Measurements from ENCODE around the gene CSRP2.

The CSRP2 gene

DNA sequence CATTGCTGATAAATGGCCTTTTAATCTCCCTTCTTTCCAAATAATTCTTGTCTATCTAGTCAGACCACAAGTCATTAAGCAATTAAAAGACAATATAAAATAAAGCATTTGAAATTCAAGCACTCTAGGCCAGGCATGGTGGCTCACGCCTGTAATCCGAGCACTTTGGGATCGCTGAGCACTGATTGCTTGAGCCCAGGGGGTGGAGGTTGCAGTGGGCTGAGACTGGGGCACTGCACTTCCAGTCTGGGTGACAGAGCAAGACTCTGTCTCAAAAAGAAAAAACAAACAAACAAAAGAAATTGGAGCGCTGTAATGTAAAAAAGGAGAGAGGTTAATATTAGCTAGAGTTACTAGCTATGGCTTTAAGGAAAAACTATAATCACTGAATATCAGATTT is 30.5 kb upstream of the CSRP2 start:
- ChIA-PET POLR2A (ENCODE audit: low non-redundant PET) (no interaction called here), CTCF (interaction anchor here (0.6 kb wide), 1 partner anchor 115 kb away, joined by 4 read pairs; no protein-coding TSS in a partner anchor)
- no peak overlapping the region for H3K27ac ChIP-seq
- no peak for TF ChIP-seq CTCF (conservative IDR thresholded peaks at IDR 0.05; ENCODE audit: low read depth)
- DNase-seq (ENCODE audit: low spot score), result no peak

DNA sequence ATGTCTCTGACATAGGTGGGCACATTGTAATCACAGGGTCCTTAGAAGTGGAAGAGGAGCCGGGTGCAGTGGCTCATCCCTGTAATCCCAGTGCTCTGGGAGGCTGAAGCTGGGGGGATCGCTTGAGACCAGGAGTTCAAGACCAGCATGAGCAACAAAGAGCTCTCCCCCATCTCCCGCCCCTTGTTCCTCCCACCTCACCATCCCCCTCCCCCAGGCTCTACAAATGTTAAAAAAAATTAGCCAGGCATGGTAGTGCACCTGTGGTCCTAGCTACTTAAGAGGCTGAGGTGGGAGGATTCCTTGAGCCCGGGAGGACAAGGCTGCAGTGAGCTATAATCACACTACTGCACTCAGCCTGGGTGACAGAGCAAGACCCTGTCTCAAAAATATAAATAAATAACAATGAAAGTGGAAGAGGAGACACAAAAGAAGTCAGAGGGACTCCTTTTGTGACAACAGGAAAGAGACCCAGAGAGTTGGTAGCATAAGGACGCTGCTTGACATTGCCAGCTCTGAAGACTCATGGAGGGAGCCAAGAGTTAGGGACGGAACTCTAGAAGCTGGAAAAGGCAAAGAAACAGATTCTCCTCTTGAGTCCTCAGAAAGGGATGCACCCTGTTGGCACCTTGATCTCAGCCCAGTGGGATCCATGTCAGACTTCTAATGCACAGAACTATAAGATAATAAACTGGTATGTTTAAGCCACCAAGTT is 29.6 kb upstream of the CSRP2 start:
- TF ChIP-seq CTCF (conservative IDR thresholded peaks at IDR 0.05; ENCODE audit: low read depth), result no peak
- no peak overlapping the region for H3K27ac ChIP-seq
- POLR2A ChIA-PET (ENCODE audit: low non-redundant PET), result no interaction called here
- CTCF ChIA-PET, result interaction anchor here (0.6 kb wide), 1 partner anchor 114 kb away, joined by 4 read pairs; no protein-coding TSS in a partner anchor
- DNase-seq (ENCODE audit: low spot score), result no peak

DNA sequence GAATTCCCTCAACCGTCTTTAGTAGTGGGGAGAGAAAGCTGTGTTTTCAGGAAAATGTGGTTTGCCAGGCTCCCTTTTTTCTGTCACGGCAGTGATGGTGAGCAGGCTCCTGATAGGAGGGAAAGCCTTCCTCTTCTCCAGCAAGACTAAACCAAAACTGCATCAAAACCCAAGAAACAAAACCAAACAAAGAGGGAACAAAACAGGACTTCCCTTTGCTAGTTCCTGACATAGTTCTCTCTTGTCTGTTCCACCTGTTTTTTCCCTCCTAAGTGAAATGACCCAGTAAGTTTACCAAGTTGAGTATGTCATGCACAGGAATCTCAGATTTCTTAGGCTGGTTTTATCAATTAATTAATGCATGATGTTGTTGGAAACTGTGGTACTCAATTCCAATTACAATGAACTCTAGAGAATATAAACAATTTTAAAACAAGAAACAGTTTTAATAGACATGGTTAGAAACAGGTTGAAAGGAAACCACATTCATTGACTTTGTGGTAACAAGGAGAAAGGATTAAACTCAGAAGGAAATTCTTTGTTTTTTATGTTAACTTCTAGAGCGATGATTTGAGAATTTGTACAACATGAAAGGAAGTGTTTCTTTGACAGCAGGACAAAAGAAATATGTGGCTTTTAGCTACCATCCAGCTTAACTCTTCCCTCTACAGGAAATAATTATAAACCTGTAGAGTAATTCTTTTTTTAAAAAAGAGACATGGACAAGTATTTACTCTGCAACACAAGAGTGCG is 23.0 kb upstream of the CSRP2 start:
- CTCF ChIA-PET, result no interaction called here

DNA sequence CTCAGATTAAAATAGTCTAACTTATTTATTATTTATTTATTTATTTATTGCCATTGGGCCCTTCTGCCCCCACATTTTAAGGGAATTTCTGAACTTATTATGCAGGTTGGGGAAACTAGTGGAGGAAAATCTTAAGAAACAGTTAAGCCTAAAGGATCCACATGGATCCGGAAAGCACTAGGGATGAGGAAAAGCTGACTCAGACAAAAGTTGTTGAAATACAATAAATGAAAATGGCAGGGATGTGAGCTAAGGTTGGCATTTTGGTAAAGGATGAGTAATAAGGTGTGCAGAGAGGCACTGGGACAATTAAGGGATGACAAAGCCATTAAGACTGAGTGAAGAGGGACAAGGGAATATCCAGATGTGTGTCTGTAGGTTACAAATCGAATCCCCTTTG is 20.7 kb upstream of the CSRP2 start:
- ChIA-PET POLR2A (ENCODE audit: low non-redundant PET) (no interaction called here), CTCF (no interaction called here)
- TF ChIP-seq CTCF (conservative IDR thresholded peaks at IDR 0.05; ENCODE audit: low read depth), result no peak
- H3K27ac ChIP-seq, result no peak overlapping the region
- no peak for DNase-seq (ENCODE audit: low spot score)

More for the DNA sequence above, 23.0 kb upstream of the CSRP2 start:
- no peak overlapping the region for H3K27ac ChIP-seq
- DNase-seq (ENCODE audit: low spot score), result no peak
- TF ChIP-seq CTCF (conservative IDR thresholded peaks at IDR 0.05; ENCODE audit: low read depth), result no peak
- POLR2A ChIA-PET (ENCODE audit: low non-redundant PET), result no interaction called here

DNA sequence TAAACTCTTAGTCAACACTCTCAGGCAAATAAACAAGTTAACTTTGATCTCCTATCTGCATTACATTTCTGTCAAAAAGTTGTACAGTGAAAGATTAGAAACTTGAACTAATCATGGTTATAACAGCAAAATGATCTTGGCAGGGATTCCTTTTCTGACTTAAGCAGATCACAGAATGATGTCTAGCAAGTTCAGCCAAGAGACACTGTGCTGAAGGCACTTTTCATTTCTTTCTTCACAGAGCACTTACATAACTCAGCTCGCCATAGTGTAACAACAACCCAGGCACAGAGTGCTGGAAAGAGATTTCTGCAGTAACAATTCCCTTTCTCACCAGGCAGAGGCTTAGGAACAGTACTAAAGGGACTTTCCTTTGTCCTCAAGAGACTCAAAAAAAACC is 19.6 kb upstream of the CSRP2 start:
- ChIA-PET POLR2A (ENCODE audit: low non-redundant PET) (no interaction called here), CTCF (no interaction called here)
- no peak for DNase-seq (ENCODE audit: low spot score)

GRCh38 chr12:76896274-76896673 is 17.5 kb upstream of the CSRP2 start:
- DNase-seq (ENCODE audit: low spot score), result no peak
- TF ChIP-seq CTCF (conservative IDR thresholded peaks at IDR 0.05; ENCODE audit: low read depth), result no peak
- POLR2A ChIA-PET (ENCODE audit: low non-redundant PET), result no interaction called here
- CTCF ChIA-PET, result no interaction called here
- no peak overlapping the region for H3K27ac ChIP-seq

More for the DNA sequence above, 19.6 kb upstream of the CSRP2 start:
- no peak for TF ChIP-seq CTCF (conservative IDR thresholded peaks at IDR 0.05; ENCODE audit: low read depth)
- no peak overlapping the region for H3K27ac ChIP-seq

Data from RWPE1 (cell line).